Transverse colon (tissue), 3 donors: ENCODE data around the gene CHST15.

Experiments used
- CTCF ChIP-seq, 5 experiments: fragments of 200-600 bp in 3 of 5; fragments of 450-650 bp in 2 of 5; sonication (generic) in 3 of 5; IDR thresholded peaks; 1 replicate in 2 of 5; 2 replicates in 3 of 5; pipeline ENCODE4 v1.5.1; 2016 to 2017; ENCODE audit warnings: antibody characterized with exemption in 5 of 5, inconsistent platforms in 3 of 5, mild to moderate bottlenecking in 2 of 5, moderate library complexity in 1 of 5
- EP300 ChIP-seq: sonication (generic); formaldehyde crosslinking; IDR thresholded peaks from one replicate; pipeline ENCODE4 v1.6.1; 2017; ENCODE audit warnings: antibody characterized with exemption, low read depth
- POLR2A ChIP-seq: fragments of 450-650 bp; IDR thresholded peaks from one replicate; pipeline ENCODE4 v1.6.1; 2016; ENCODE audit warnings: antibody characterized with exemption, mild to moderate bottlenecking, moderate library complexity

GRCh38 chr10:123965973-123966895 lies 127.2 kb downstream of the CHST15 start:
- TF ChIP-seq CTCF (IDR thresholded peaks at IDR 0.05) (no peak), EP300 (no peak), POLR2A (no peak)
